ENCODE measurements around the gene SOAT2. TPM values are rescaled to one million over a fixed set of nuclear protein-coding genes. Genes with fewer than 3 reads are reported as not detected.

The SOAT2 gene
- total and polyA plus RNA-seq, 2 of the 4 experiments (the other 2 are of a cell fraction), result 0.18 to 0.39 TPM

- peak overlapping the region; percentile 94 for H3K27ac ChIP-seq (ENCODE audit: insufficient read depth, low read length)
- peak overlapping the region; percentile 69 for H3K56ac ChIP-seq (ENCODE audit: extremely low read depth, insufficient read depth, low read length)
- H4K5ac ChIP-seq (ENCODE audit: low read depth, low read length), result peak overlapping the region; percentile 97
- H4K20me1 ChIP-seq (ENCODE audit: insufficient read depth, low read length), result no peaks in the 10 kb centered on the region
- ChIA-PET CTCF (interaction anchor here (3.9 kb wide), 1 partner anchor 31 kb away, joined by 39 read pairs; no protein-coding TSS in a partner anchor), POLR2A (ENCODE audit: unreplicated experiment) (interaction anchor here (0.6 kb wide), 1 partner anchor 49 kb away, joined by 3 read pairs; no protein-coding TSS in a partner anchor)
- no peaks in the 10 kb centered on the region for H3K9me3 ChIP-seq (ENCODE audit: control insufficient read depth, insufficient read depth, low read length)
- peak overlapping the region; percentile 96 for H3K18ac ChIP-seq (ENCODE audit: low read depth, low read length)
- H3K4me3 ChIP-seq (ENCODE audit: insufficient read depth, low read depth, low read length), result peak overlapping the region; percentile 60
- H3K36me3 ChIP-seq (ENCODE audit: control insufficient read depth, insufficient read depth, low read length), result peaks cover 2% of the 10 kb centered on the region; the same call in 1 of the 2 replicates
- H3K79me1 ChIP-seq (ENCODE audit: low read depth in 1 of 2, low read length in 2 of 2), result peaks cover 0 to 38% of the 10 kb centered on the region in 2 experiments; a peak in 3 of 4 replicates
- peaks cover 28% of the 10 kb centered on the region for H3K9me1 ChIP-seq (ENCODE audit: insufficient read depth, low read length)
- WGBS, 2 experiments (ENCODE audit: extremely low coverage in 2 of 2, insufficient read length in 1 of 2), result 13% methylated on average over 5 of the region's 9 CpGs; no CpG with 5 or more reads in 1 of the 2 experiments
- peaks cover 32% of the 10 kb centered on the region for H3K4me1 ChIP-seq (ENCODE audit: control insufficient read depth, insufficient read depth, low read length)
- in situ Hi-C loops (cut with MboI; ENCODE audit: low sequenced_read_pairs) (no loop called here), dilution Hi-C loops (cut with HindIII; ENCODE audit: low sequenced_read_pairs, unreplicated experiment) (no loop called here), intact Hi-C loops (cut with micrococcal nuclease) (no loop called here)
- peak overlapping the region; percentile 93 for H3K23ac ChIP-seq (ENCODE audit: low read depth, low read length)
- H2BK120ac ChIP-seq (ENCODE audit: low read depth, low read length), result peak overlapping the region; percentile 78
- no TSS peak for BruUV-seq (replicated peaks)
- peak overlapping the region; percentile 84 to 89 for H4K8ac ChIP-seq (ENCODE audit: low read depth in 2 of 2, low read length in 2 of 2)
- peak overlapping the region; percentile 98 for H3K4me2 ChIP-seq (ENCODE audit: low read depth, low read length)
- peak overlapping the region; percentile 100 for H2AK9ac ChIP-seq (replicated peaks; ENCODE audit: low read depth, low read length, poor library complexity)
- H2BK5ac ChIP-seq (ENCODE audit: low read depth, low read length, poor library complexity, severe bottlenecking), result peak overlapping the region; percentile 96
- no peak for TF ChIP-seq ELK1 (IDR thresholded peaks at IDR 0.05; ENCODE audit: borderline replicate concordance, low read depth, low read length)
- no peak for TF ChIP-seq SMC3 (IDR thresholded peaks at IDR 0.05; ENCODE audit: low read depth, low read length)
- TF ChIP-seq CEBPB (IDR thresholded peaks at IDR 0.05; ENCODE audit: low read depth, low read length), result no peak
- TF ChIP-seq BHLHE40 (IDR thresholded peaks at IDR 0.05; ENCODE audit: low read depth, low read length), result no peak
- no peak for TF ChIP-seq RCOR1 (IDR thresholded peaks at IDR 0.05; ENCODE audit: insufficient replicate concordance, low read length)
- no peak for TF ChIP-seq FOS (IDR thresholded peaks at IDR 0.05; ENCODE audit: low read depth, low read length)
- no peak for TF ChIP-seq NFE2L2 (IDR thresholded peaks at IDR 0.05; ENCODE audit: low read depth, low read length)
- TF ChIP-seq CTCF (conservative IDR thresholded peaks at IDR 0.05; ENCODE audit: low read depth, low read length), result no peak
- no peak for TF ChIP-seq CHD1 (IDR thresholded peaks at IDR 0.05; ENCODE audit: low read depth, low read length)
- TF ChIP-seq POLR2A (IDR thresholded peaks at IDR 0.05; ENCODE audit: low read depth, low read length), result no peak
- no peak for TF ChIP-seq MAZ (IDR thresholded peaks at IDR 0.05; ENCODE audit: borderline replicate concordance, low read depth, low read length)
- no peak for TF ChIP-seq MXI1 (IDR thresholded peaks at IDR 0.05; ENCODE audit: borderline replicate concordance, low read depth, low read length)
- no peak for TF ChIP-seq RAD21 (IDR thresholded peaks at IDR 0.05; ENCODE audit: low read length)
- H3K14ac ChIP-seq (replicated peaks; ENCODE audit: low read depth, low read length), result peak overlapping the region; percentile 99
- peak overlapping the region; percentile 100 for H3K4ac ChIP-seq (ENCODE audit: low read depth, low read length)
- ATAC-seq (ENCODE audit: low read depth), result no peak
- H2BK20ac ChIP-seq (ENCODE audit: low read depth, low read length), result peak overlapping the region; percentile 64
- DNase-seq, result no peak
- no peaks in the 10 kb centered on the region for H3K27me3 ChIP-seq (ENCODE audit: control insufficient read depth, insufficient read depth, low read length)
- peak overlapping the region; percentile 89 for H2AFZ ChIP-seq (replicated peaks; ENCODE audit: low read length, poor library complexity)
- H2BK15ac ChIP-seq (ENCODE audit: low read depth, low read length), result peak overlapping the region; percentile 73; the same call in 2 of the 3 replicates
- H2AK5ac ChIP-seq (ENCODE audit: low read depth, low read length), result peak overlapping the region; percentile 91
- H4K91ac ChIP-seq (ENCODE audit: insufficient read depth, low read depth, low read length), result peak overlapping the region; percentile 78
- H3K9ac ChIP-seq (ENCODE audit: low read depth, low read length), result peak overlapping the region; percentile 81
Observed at GRCh38 chr12:53096759-53097158, 6.5 kb upstream of the SOAT2 start.
